GM19099 (cell line): ENCODE data around the gene SHROOM3.

Experiments used
- POLR2A ChIP-seq: IDR thresholded peaks from 3 replicates; pipeline ENCODE4 v1.6.1; 2011; ENCODE audit warnings: low read depth; ENCODE audit not compliant: insufficient read length; ENCODE audit errors: extremely low read depth

Gene SHROOM3

GRCh38 chr4:76620723-76621468 lies 185.9 kb downstream of the SHROOM3 start:
- no peak for TF ChIP-seq POLR2A

- no peak for TF ChIP-seq POLR2A
Measured at GRCh38 chr4:76622126-76622525, 187.1 kb downstream of the SHROOM3 start.

GRCh38 chr4:76622717-76623116 lies 187.7 kb downstream of the SHROOM3 start:
- no peak for TF ChIP-seq POLR2A

- TF ChIP-seq POLR2A: no peak
Measured at GRCh38 chr4:76623217-76624045, 188.4 kb downstream of the SHROOM3 start.

- TF ChIP-seq POLR2A: no peak
Measured at GRCh38 chr4:76624241-76624681, 189.2 kb downstream of the SHROOM3 start.

GRCh38 chr4:76624931-76625715 lies 190.1 kb downstream of the SHROOM3 start:
- no peak for TF ChIP-seq POLR2A

GRCh38 chr4:76626686-76627465 lies 191.8 kb downstream of the SHROOM3 start:
- TF ChIP-seq POLR2A: no peak

GRCh38 chr4:76628251-76628650 lies 193.2 kb downstream of the SHROOM3 start:
- TF ChIP-seq POLR2A: no peak

GRCh38 chr4:76630741-76631140 lies 195.7 kb downstream of the SHROOM3 start:
- TF ChIP-seq POLR2A: no peak

- no peak for TF ChIP-seq POLR2A
Measured at GRCh38 chr4:76634220-76634619, 199.2 kb downstream of the SHROOM3 start.

GRCh38 chr4:76637712-76638361 lies 202.8 kb downstream of the SHROOM3 start:
- TF ChIP-seq POLR2A: no peak

GRCh38 chr4:76639288-76639687 lies 204.3 kb downstream of the SHROOM3 start:
- TF ChIP-seq POLR2A: no peak

GRCh38 chr4:76640353-76640910 lies 205.4 kb downstream of the SHROOM3 start:
- no peak for TF ChIP-seq POLR2A

GRCh38 chr4:76641351-76641750 lies 206.3 kb downstream of the SHROOM3 start:
- TF ChIP-seq POLR2A: no peak

- no peak for TF ChIP-seq POLR2A
Measured at GRCh38 chr4:76641758-76642157, 206.7 kb downstream of the SHROOM3 start.
